Measurements from ENCODE around the gene ARHGEF10L. TPM values are rescaled to one million over a fixed set of nuclear protein-coding genes. Genes with fewer than 3 reads are reported as not detected.

Gene ARHGEF10L
- total RNA-seq, 2 donors from 2014 or later: 226 to 301 TPM

DNA sequence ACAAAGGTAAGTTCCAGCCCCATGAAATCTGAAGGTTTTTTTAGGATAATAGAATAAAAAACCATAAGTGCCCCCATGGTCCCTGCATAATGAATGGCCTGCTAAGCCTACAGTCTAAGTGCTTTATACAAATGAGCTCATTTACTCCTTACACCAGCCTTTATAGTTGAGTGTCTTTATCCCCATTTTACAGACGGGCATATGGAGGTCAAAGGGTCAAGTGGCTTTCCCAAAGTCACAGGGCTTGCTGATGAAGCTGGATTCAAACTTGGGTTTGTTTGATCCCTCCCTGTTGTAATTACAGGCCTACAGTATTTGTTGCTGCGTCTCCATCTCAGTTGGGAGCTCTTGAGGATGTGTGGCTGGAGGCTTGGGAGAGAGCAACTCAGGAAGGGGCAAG, 28.3 kb upstream of the ARHGEF10L start:
- ATAC-seq (ENCODE audit: insufficient number of reproducible peaks, low FRiP score, low read depth): no peak
- Histone ChIP-seq H3K4me3 (no peak overlapping the region), H3K9me3 (no peaks in the 10 kb centered on the region), H3K36me3 (no peaks in the 10 kb centered on the region), H3K27ac (no peak overlapping the region), H3K27me3 (replicated peaks; ENCODE audit: insufficient read depth) (no peaks in the 10 kb centered on the region), H3K4me1 (ENCODE audit: control insufficient read depth in 1 of 2, low read depth in 2 of 2) (peaks cover 0 to under 1% of the 10 kb centered on the region in 2 donors)
- DNase-seq (ENCODE audit: low spot score): no peak
- TF ChIP-seq, protein P1, sequence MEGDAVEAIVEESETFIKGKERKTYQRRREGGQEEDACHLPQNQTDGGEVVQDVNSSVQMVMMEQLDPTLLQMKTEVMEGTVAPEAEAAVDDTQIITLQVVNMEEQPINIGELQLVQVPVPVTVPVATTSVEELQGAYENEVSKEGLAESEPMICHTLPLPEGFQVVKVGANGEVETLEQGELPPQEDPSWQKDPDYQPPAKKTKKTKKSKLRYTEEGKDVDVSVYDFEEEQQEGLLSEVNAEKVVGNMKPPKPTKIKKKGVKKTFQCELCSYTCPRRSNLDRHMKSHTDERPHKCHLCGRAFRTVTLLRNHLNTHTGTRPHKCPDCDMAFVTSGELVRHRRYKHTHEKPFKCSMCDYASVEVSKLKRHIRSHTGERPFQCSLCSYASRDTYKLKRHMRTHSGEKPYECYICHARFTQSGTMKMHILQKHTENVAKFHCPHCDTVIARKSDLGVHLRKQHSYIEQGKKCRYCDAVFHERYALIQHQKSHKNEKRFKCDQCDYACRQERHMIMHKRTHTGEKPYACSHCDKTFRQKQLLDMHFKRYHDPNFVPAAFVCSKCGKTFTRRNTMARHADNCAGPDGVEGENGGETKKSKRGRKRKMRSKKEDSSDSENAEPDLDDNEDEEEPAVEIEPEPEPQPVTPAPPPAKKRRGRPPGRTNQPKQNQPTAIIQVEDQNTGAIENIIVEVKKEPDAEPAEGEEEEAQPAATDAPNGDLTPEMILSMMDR (IDR thresholded peaks at IDR 0.05): no peak

DNA sequence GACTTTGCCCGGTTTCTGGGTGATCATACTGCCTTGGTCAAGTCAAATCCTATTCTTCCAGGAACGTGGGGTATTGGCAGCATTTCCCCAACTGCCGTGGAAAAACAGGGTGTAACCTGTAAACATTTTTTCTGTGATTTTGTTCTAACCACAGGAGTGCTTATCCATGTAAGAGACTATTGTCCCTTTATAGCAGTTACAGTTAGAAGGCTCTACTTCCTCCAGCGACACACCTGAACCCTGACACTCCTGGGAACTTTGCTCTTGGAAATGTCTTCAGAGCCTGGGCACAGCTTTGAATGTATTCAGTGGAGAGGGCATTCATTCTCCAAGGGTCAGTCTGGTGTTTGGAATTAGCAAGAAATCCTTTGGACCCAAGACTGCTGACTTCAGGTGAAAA, 26.4 kb upstream of the ARHGEF10L start:
- H3K36me3 ChIP-seq: no peaks in the 10 kb centered on the region
- no peak overlapping the region for H3K27ac ChIP-seq
- ATAC-seq (ENCODE audit: insufficient number of reproducible peaks, low FRiP score, low read depth) (no peak), DNase-seq (ENCODE audit: low spot score) (no peak)
- no peaks in the 10 kb centered on the region for H3K27me3 ChIP-seq (replicated peaks; ENCODE audit: insufficient read depth)
- H3K9me3 ChIP-seq: no peaks in the 10 kb centered on the region
- peaks cover 0 to 3% of the 10 kb centered on the region in 2 donors for H3K4me1 ChIP-seq (ENCODE audit: control insufficient read depth in 1 of 2, low read depth in 2 of 2)
- H3K4me3 ChIP-seq: no peak overlapping the region
- TF ChIP-seq, protein P1 (IDR thresholded peaks at IDR 0.05): no peak

DNA sequence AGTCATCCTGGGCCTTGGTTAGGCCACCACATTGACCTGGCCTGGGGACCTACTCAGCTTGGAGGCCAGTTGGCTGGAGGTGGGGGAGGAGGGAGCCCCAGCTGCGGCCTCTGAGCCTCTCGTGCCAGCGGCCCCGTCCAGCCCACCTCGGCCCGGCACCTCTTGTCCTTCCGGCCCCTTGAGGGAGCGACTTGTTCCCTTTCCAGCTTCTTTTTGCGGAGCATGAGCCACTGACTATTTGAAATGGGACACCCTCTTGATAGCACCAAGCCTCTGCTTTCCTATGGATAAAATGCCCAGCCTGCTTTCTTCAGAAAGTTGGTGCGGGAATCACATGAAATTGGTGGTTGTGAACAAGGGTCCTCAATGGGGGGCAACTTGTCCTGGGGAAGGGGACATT, 24.7 kb upstream of the ARHGEF10L start:
- Histone ChIP-seq H3K4me3 (no peak overlapping the region), H3K36me3 (no peaks in the 10 kb centered on the region), H3K27me3 (replicated peaks; ENCODE audit: insufficient read depth) (no peaks in the 10 kb centered on the region), H3K4me1 (ENCODE audit: control insufficient read depth in 1 of 2, low read depth in 2 of 2) (peaks cover 0 to 3% of the 10 kb centered on the region in 2 donors), H3K9me3 (no peaks in the 10 kb centered on the region), H3K27ac (no peak overlapping the region)
- TF ChIP-seq, protein P1 (IDR thresholded peaks at IDR 0.05): no peak
- DNase-seq (ENCODE audit: low spot score) (no peak), ATAC-seq (ENCODE audit: insufficient number of reproducible peaks, low FRiP score, low read depth) (no peak)

DNA sequence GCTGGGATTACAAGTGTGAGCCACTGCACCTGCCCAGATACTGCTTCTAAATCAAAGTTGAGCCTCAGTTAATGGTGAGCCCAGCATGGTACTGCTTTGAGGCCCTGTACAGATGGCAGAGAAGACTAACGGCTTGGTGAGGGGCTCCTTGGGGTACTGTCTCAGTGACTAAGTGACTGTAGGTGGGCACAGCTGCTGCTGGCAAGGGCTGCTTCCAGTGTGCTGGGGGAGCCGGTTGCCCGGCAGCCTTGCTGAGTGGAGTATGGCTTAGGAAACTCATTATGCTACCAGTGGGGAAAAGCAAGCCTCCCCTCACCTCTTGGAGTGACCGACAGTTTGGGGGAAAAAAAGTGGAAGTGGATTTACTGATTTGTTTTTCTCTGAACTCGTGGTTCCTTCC, 23.6 kb upstream of the ARHGEF10L start:
- TF ChIP-seq, protein P1 (IDR thresholded peaks at IDR 0.05): no peak
- no peak overlapping the region for H3K27ac ChIP-seq
- DNase-seq (ENCODE audit: low spot score): no peak
- H3K4me3 ChIP-seq: no peak overlapping the region
- peaks cover 0 to 3% of the 10 kb centered on the region in 2 donors for H3K4me1 ChIP-seq (ENCODE audit: control insufficient read depth in 1 of 2, low read depth in 2 of 2)
- no peak for ATAC-seq (ENCODE audit: insufficient number of reproducible peaks, low FRiP score, low read depth)
- H3K27me3 ChIP-seq (replicated peaks; ENCODE audit: insufficient read depth): no peaks in the 10 kb centered on the region
- no peaks in the 10 kb centered on the region for H3K36me3 ChIP-seq
- no peaks in the 10 kb centered on the region for H3K9me3 ChIP-seq

DNA sequence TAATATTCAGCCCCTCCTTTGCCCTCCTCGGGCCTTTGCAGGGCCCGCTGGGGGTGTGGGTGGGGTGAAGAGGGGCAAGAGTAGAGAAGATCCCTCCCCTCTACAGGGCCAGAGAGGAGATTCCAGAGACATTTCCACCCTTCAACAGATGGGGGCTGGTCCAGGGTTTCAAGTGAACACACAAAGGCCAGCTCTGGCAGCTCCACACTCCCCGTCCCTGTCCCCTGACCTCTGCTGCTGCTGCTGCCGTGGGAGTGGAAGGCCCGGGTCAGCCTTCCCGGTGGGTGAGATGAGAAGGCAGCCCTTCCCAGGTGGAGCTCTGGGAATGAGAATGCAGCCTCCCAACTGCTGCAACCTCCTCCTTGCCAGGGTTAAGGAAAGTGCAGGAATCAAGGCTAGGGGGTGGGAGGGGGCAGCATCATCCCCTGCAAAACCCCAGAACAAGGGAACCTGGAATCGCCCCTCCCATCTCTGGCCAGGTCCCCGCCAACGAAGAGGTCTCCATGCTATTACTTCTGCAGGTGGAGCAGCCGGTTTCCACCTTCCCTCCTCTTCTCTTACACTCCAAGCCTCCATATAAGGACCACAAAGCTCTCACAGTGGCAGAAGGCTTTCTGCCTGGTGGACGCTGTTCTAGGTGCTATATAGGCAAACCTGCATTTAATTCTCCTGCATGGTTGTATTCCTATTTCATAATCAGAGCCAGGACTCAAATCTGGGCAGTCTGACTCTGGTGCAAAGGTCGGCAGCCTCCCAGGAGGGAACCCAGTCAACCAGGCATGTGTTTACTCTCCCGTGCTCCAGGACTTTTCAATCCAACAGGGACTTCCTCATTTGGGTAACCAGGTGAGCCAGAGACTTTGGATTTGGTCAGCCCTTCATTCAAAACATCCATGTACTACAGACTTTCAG, 22.9 kb upstream of the ARHGEF10L start:
- H3K9me3 ChIP-seq: no peaks in the 10 kb centered on the region
- ATAC-seq (ENCODE audit: insufficient number of reproducible peaks, low FRiP score, low read depth): no peak
- no peaks in the 10 kb centered on the region for H3K27me3 ChIP-seq (replicated peaks; ENCODE audit: insufficient read depth)
- no peak for DNase-seq (ENCODE audit: low spot score)
- H3K4me1 ChIP-seq (ENCODE audit: control insufficient read depth in 1 of 2, low read depth in 2 of 2): peaks cover 0 to 3% of the 10 kb centered on the region in 2 donors
- H3K27ac ChIP-seq: no peak overlapping the region
- no peaks in the 10 kb centered on the region for H3K36me3 ChIP-seq
- no peak overlapping the region for H3K4me3 ChIP-seq
- TF ChIP-seq, protein P1 (IDR thresholded peaks at IDR 0.05): no peak

Measured in thoracic aorta (tissue), 2 donors.